K562 (cell line): Measurements from ENCODE around the gene AURKB. TPM values are rescaled to one million over a fixed set of nuclear protein-coding genes. Genes with fewer than 3 reads are reported as not detected.

Experiments
- BCLAF1 ChIP-seq, 2 experiments: fragments of 450-650 bp in 1 of 2; IDR thresholded peaks; 2 replicates each; pipeline ENCODE4 v1.6.1; 2011 to 2017; ENCODE audit warnings: low read depth in 2 of 2, antibody characterized with exemption in 1 of 2, borderline replicate concordance in 1 of 2, low read length in 1 of 2, mild to moderate bottlenecking in 1 of 2, mixed read lengths in 1 of 2; ENCODE audit not compliant: control insufficient read depth in 1 of 2
- ETV1 ChIP-seq: fragments of 450-650 bp; conservative IDR thresholded peaks from 2 replicates; pipeline ENCODE4 v1.6.1; 2016; ENCODE audit warnings: missing genetic modification characterization, control low read depth, low read depth, missing compliant biosample characterization
- FOXP1 ChIP-seq: sonication (generic); formaldehyde crosslinking; IDR thresholded peaks from 2 replicates; pipeline ENCODE4 v1.8.0; 2022; ENCODE audit warnings: mild to moderate bottlenecking, missing genetic modification reagents
- HDGF ChIP-seq: fragments of 450-650 bp; IDR thresholded peaks from 2 replicates; pipeline ENCODE4 v1.6.1; 2016
- HMG20A ChIP-seq: fragments of 450-650 bp; formaldehyde crosslinking; conservative IDR thresholded peaks from 2 replicates; pipeline ENCODE4 v1.4.0; 2020; ENCODE audit warnings: mild to moderate bottlenecking, mixed read lengths
- HSF4 ChIP-seq: fragments of 250-450 bp; sonication (Bioruptor Pico); IDR thresholded peaks from 2 replicates; pipeline ENCODE4 v2.1.2; 2022; ENCODE audit warnings: mild to moderate bottlenecking, moderate library complexity, borderline replicate concordance
- KDM1A ChIP-seq, 2 experiments: fragments of 450-650 bp; IDR thresholded peaks; 2 replicates each; pipeline ENCODE4 v1.6.1; 2016; ENCODE audit warnings: mild to moderate bottlenecking in 2 of 2
- KDM5B ChIP-seq: fragments of 200-600 bp; sonication (generic); IDR thresholded peaks from 2 replicates; pipeline ENCODE4 v1.6.1; 2012; ENCODE audit warnings: low read depth, mild to moderate bottlenecking, moderate library complexity, low read length, control low read depth, inconsistent platforms; ENCODE audit not compliant: insufficient replicate concordance
- NONO ChIP-seq, 2 experiments: fragments of 200-400 bp in 1 of 2; fragments of 450-650 bp in 1 of 2; formaldehyde crosslinking in 1 of 2; IDR thresholded peaks; 2 replicates each; pipeline ENCODE4 v1.6.1; 2017; ENCODE audit warnings: low read depth in 2 of 2, mild to moderate bottlenecking in 2 of 2, moderate library complexity in 2 of 2, low read length in 1 of 2
- POLR2A ChIP-seq: fragments of 450-650 bp; conservative IDR thresholded peaks from 2 replicates; pipeline ENCODE4 v1.6.1; 2016
- SNIP1 ChIP-seq: fragments of 450-650 bp; IDR thresholded peaks from 2 replicates; pipeline ENCODE4 v1.7.1; 2017; ENCODE audit warnings: low read depth, mild to moderate bottlenecking
- SP1 ChIP-seq: sonication (generic); formaldehyde crosslinking; IDR thresholded peaks from 2 replicates; pipeline ENCODE4 v1.8.1; 2022; ENCODE audit warnings: mild to moderate bottlenecking, missing genetic modification reagents
- SRF ChIP-seq, 2 experiments: fragments of 250-450, 450-650 bp in 1 of 2; sonication (Bioruptor Pico) in 1 of 2; sonication (generic) in 1 of 2; formaldehyde crosslinking; IDR thresholded peaks; 2 replicates each; pipeline versions ENCODE4 v1.5.0 to v1.5.1; 2020 to 2022; ENCODE audit warnings: mild to moderate bottlenecking in 1 of 2, missing genetic modification reagents in 1 of 2
- TRIM28 ChIP-seq: fragments of 450-650 bp; IDR thresholded peaks from 2 replicates; pipeline ENCODE4 v1.6.1; 2017
- ZNF263 ChIP-seq: sonication (generic); formaldehyde crosslinking; IDR thresholded peaks from 2 replicates; pipeline ENCODE4 v1.8.0; 2022; ENCODE audit warnings: mild to moderate bottlenecking, missing genetic modification reagents, borderline replicate concordance
- ZNF347 ChIP-seq: fragments of 450-650 bp; formaldehyde crosslinking; IDR thresholded peaks from 2 replicates; pipeline ENCODE4 v1.4.0; 2020; ENCODE audit warnings: low read depth, mild to moderate bottlenecking, moderate library complexity
- ZNF785 ChIP-seq: fragments of 250-450 bp; sonication (Bioruptor Pico); IDR thresholded peaks from 2 replicates; pipeline ENCODE4 v1.4.0; 2020; ENCODE audit warnings: mild to moderate bottlenecking
- polyA plus RNA-seq, 8 experiments: library from polyadenylated mRNA; depleted of rRNA in 4 of 8; stranded (reverse) in 5 of 8; unstranded in 3 of 8; fragments of >200 nt; fragmentation: Nextera tagmentation in 2 of 8; fragmentation: Illumina TruSeq in 1 of 8; extraction: Ambion mirVana in 2 of 8; extraction: Trizol in 1 of 8; gene quantifications; 2 replicates each; pipeline versions ENCODE4 v1.2.1 to v1.2.3, GENCODE V29; 2011 to 2014; ENCODE audit warnings: inconsistent platforms in 1 of 8, missing spikeins in 1 of 8
- total RNA-seq, 7 experiments: library from RNA; depleted of rRNA in 6 of 7; stranded (reverse); fragments of >200 nt in 6 of 7; fragmentation: Illumina TruSeq in 2 of 7; extraction: Trizol in 2 of 7; gene quantifications; 2 replicates each; pipeline versions ENCODE4 v1.2.1 to v1.2.3, GENCODE V29; 2011 to 2021; ENCODE audit warnings: low replicate concordance in 1 of 7
- TF ChIP-seq, protein P1 (sequence below): fragments of 200-400 bp; formaldehyde crosslinking; IDR thresholded peaks from 2 replicates; pipeline ENCODE4 v1.6.1; 2017; ENCODE audit warnings: mild to moderate bottlenecking, low read depth, low read length, moderate library complexity
- TF ChIP-seq, protein P2 (sequence below): sonication (generic); formaldehyde crosslinking; IDR thresholded peaks from 2 replicates; pipeline ENCODE4 v1.8.1; 2023; ENCODE audit warnings: mild to moderate bottlenecking, missing genetic modification reagents
- TF ChIP-seq, protein P3 (sequence below): sonication (generic); formaldehyde crosslinking; IDR thresholded peaks from 2 replicates; pipeline ENCODE4 v1.8.1; 2023; ENCODE audit warnings: mild to moderate bottlenecking, missing genetic modification reagents

Gene AURKB
- total and polyA plus RNA-seq, 9 of the 15 experiments (the other 6 are each of a cell fraction or from before 2014, with no cell fraction given) = 27.2 to 114 (median 74.8) TPM

DNA sequence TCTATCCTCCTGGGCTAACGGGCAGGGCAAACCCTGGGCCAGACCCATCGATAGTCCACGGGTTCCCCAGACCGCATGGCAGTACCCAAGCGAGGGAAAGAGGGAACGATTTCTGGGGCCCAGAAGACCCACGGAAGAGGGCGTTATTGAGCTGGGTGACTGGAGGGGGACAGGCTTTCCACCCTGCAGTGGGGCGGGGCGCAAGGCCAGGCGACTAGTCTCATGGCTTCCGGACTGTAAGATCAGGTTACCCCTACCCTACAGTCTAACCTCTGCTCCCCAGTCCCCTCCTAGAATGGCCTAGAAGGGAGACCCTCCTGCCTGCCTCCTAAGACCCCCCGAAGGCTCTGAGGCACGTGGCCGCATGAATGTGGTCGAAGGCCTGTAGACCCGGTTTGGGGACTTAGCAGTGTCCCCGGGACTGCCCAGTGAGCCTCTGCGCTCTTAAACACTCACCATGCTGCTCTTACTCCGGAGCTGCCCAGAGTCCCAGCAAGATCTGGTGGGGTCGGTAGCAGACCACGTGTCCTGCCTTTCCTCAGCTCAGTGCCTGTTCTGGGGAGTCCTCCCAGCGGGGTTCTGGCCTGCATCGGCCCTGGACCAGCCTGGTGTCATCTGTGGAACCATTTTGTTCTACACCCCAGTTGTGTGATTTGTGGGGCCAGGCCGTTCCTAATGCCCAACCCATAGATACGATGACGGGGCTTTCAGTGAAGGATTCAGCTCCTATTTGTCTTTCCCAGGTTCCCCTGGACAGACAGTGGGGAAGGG is 13.2 kb upstream of the AURKB start (continued):
- TF ChIP-seq, protein P1, sequence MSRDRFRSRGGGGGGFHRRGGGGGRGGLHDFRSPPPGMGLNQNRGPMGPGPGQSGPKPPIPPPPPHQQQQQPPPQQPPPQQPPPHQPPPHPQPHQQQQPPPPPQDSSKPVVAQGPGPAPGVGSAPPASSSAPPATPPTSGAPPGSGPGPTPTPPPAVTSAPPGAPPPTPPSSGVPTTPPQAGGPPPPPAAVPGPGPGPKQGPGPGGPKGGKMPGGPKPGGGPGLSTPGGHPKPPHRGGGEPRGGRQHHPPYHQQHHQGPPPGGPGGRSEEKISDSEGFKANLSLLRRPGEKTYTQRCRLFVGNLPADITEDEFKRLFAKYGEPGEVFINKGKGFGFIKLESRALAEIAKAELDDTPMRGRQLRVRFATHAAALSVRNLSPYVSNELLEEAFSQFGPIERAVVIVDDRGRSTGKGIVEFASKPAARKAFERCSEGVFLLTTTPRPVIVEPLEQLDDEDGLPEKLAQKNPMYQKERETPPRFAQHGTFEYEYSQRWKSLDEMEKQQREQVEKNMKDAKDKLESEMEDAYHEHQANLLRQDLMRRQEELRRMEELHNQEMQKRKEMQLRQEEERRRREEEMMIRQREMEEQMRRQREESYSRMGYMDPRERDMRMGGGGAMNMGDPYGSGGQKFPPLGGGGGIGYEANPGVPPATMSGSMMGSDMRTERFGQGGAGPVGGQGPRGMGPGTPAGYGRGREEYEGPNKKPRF = no peak
- TF ChIP-seq, protein P2, sequence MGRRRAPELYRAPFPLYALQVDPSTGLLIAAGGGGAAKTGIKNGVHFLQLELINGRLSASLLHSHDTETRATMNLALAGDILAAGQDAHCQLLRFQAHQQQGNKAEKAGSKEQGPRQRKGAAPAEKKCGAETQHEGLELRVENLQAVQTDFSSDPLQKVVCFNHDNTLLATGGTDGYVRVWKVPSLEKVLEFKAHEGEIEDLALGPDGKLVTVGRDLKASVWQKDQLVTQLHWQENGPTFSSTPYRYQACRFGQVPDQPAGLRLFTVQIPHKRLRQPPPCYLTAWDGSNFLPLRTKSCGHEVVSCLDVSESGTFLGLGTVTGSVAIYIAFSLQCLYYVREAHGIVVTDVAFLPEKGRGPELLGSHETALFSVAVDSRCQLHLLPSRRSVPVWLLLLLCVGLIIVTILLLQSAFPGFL (CRISPR knock-in tag) = no peak
- TF ChIP-seq KDM1A (IDR thresholded peaks at IDR 0.05) = no peak
- TF ChIP-seq FOXP1 (CRISPR knock-in tag) = no peak
- TF ChIP-seq NONO (IDR thresholded peaks at IDR 0.05; ENCODE audit: low read depth in 2 of 2, low read length in 1 of 2) = no peak
- no peak for TF ChIP-seq BCLAF1 (IDR thresholded peaks at IDR 0.05; ENCODE audit: borderline replicate concordance in 1 of 2, control insufficient read depth in 1 of 2, low read depth in 2 of 2, low read length in 1 of 2)
- TF ChIP-seq HDGF = no peak
- no peak for TF ChIP-seq SP1 (CRISPR knock-in tag)
- TF ChIP-seq ZNF263 = no peak
- TF ChIP-seq, protein P3, sequence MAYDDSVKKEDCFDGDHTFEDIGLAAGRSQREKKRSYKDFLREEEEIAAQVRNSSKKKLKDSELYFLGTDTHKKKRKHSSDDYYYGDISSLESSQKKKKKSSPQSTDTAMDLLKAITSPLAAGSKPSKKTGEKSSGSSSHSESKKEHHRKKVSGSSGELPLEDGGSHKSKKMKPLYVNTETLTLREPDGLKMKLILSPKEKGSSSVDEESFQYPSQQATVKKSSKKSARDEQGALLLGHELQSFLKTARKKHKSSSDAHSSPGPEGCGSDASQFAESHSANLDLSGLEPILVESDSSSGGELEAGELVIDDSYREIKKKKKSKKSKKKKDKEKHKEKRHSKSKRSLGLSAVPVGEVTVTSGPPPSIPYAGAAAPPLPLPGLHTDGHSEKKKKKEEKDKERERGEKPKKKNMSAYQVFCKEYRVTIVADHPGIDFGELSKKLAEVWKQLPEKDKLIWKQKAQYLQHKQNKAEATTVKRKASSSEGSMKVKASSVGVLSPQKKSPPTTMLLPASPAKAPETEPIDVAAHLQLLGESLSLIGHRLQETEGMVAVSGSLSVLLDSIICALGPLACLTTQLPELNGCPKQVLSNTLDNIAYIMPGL (CRISPR knock-in tag) = no peak
- TF ChIP-seq ETV1 (tag) = no peak; the same call in 1 of the 2 replicates
- TF ChIP-seq POLR2A = peak; percentile 59
- no peak for TF ChIP-seq ZNF347
- TF ChIP-seq TRIM28 = no peak
- no peak for TF ChIP-seq SRF (CRISPR knock-in tag; IDR thresholded peaks at IDR 0.05)
- no peak for TF ChIP-seq HMG20A (CRISPR knock-in tag)
- no peak for TF ChIP-seq HSF4 (CRISPR knock-in tag)
- no peak for TF ChIP-seq SNIP1
- TF ChIP-seq KDM5B = peak; percentile 47
- TF ChIP-seq ZNF785 (CRISPR knock-in tag) = no peak
